H9 (cell line): ENCODE measurements around the gene PCNX3. TPM values are rescaled to one million over a fixed set of nuclear protein-coding genes. Genes with fewer than 3 reads are reported as not detected.

ENCODE experiments used
- DNase-seq: peaks from one replicate; pipeline ENCODE4 v3.0.0-alpha.2; 2017
- H2AFZ ChIP-seq: one replicate; pipeline ENCODE4 v1.6.1; 2013; ENCODE audit warnings: mild to moderate bottlenecking, low read length, control low read depth, moderate library complexity
- H2AK5ac ChIP-seq: 2 replicates; pipeline ENCODE4 v1.6.1; 2013; ENCODE audit warnings: low read length, control low read depth, mixed read lengths; ENCODE audit not compliant: insufficient read length
- H2BK120ac ChIP-seq: one replicate; pipeline ENCODE4 v1.6.1; 2013; ENCODE audit warnings: low read depth, mild to moderate bottlenecking, low read length, control low read depth, inconsistent platforms; ENCODE audit not compliant: poor library complexity, severe bottlenecking
- H2BK12ac ChIP-seq: 2 replicates; pipeline ENCODE4 v1.6.1; 2013; ENCODE audit warnings: low read length, control low read depth, mixed read lengths, low read depth; ENCODE audit not compliant: insufficient read length
- H2BK15ac ChIP-seq: 2 replicates; pipeline ENCODE4 v1.6.1; 2013; ENCODE audit warnings: low read depth, low read length, control low read depth
- H2BK20ac ChIP-seq: one replicate; pipeline ENCODE4 v1.6.1; 2013; ENCODE audit warnings: low read depth, mild to moderate bottlenecking, low read length, control low read depth, inconsistent platforms; ENCODE audit not compliant: poor library complexity, severe bottlenecking
- H2BK5ac ChIP-seq: 2 replicates; pipeline ENCODE4 v1.6.1; 2013; ENCODE audit warnings: low read length, control low read depth, mixed read lengths; ENCODE audit not compliant: insufficient read length
- H3K14ac ChIP-seq: 2 replicates; pipeline ENCODE4 v1.6.1; 2013; ENCODE audit warnings: low read length, control low read depth; ENCODE audit not compliant: insufficient read depth
- H3K18ac ChIP-seq: 2 replicates; pipeline ENCODE4 v1.6.1; 2013; ENCODE audit warnings: low read depth, mild to moderate bottlenecking, mixed read lengths, low read length, control low read depth; ENCODE audit not compliant: insufficient read length
- H3K23ac ChIP-seq: 2 replicates; pipeline ENCODE4 v1.6.1; 2013; ENCODE audit warnings: low read length, control low read depth, mixed read lengths, low read depth; ENCODE audit not compliant: insufficient read length
- H3K23me2 ChIP-seq: 2 replicates; pipeline ENCODE4 v1.6.1; 2013; ENCODE audit warnings: low read depth, mild to moderate bottlenecking, mixed read lengths, low read length, control low read depth; ENCODE audit not compliant: insufficient read length, poor library complexity, severe bottlenecking
- H3K27ac ChIP-seq: 2 replicates; pipeline ENCODE4 v1.5.1; 2013; ENCODE audit warnings: low read length, control low read depth, mixed read lengths, low read depth; ENCODE audit not compliant: insufficient read length
- H3K27me3 ChIP-seq: 2 replicates; pipeline ENCODE4 v1.6.1; 2013; ENCODE audit warnings: low read length, control low read depth, inconsistent platforms; ENCODE audit not compliant: insufficient read depth
- H3K4ac ChIP-seq: 2 replicates; pipeline ENCODE4 v1.6.1; 2013; ENCODE audit warnings: low read depth, mild to moderate bottlenecking, control low read depth, inconsistent platforms, low read length, moderate library complexity
- H3K4me1 ChIP-seq: 2 replicates; pipeline ENCODE4 v1.6.1; 2013; ENCODE audit warnings: low read length, control low read depth, inconsistent platforms; ENCODE audit not compliant: insufficient read depth
- H3K4me2 ChIP-seq: 2 replicates; pipeline ENCODE4 v1.6.1; 2013; ENCODE audit warnings: low read length, control low read depth, mixed read lengths; ENCODE audit not compliant: insufficient read length, insufficient read depth
- H3K56ac ChIP-seq: 2 replicates; pipeline ENCODE4 v1.6.1; 2013; ENCODE audit warnings: low read depth, mild to moderate bottlenecking, mixed read lengths, low read length, control low read depth; ENCODE audit not compliant: insufficient read length
- H3K79me1 ChIP-seq: 2 replicates; pipeline ENCODE4 v1.6.1; 2013; ENCODE audit warnings: low read depth, mild to moderate bottlenecking, moderate library complexity, low read length, control low read depth, inconsistent platforms; ENCODE audit not compliant: insufficient read depth, poor library complexity, severe bottlenecking
- H3K79me2 ChIP-seq: 2 replicates; pipeline ENCODE4 v1.6.1; 2013; ENCODE audit warnings: low read length, control low read depth, inconsistent platforms; ENCODE audit not compliant: insufficient read depth
- H3K9ac ChIP-seq: 2 replicates; pipeline ENCODE4 v1.6.1; 2013; ENCODE audit warnings: low read length, control low read depth, mixed read lengths; ENCODE audit not compliant: insufficient read length; ENCODE audit errors: extremely low read depth
- H3K9me3 ChIP-seq: one replicate; pipeline ENCODE4 v1.6.1; 2013; ENCODE audit warnings: low read depth, low read length, inconsistent platforms; ENCODE audit not compliant: control insufficient read depth
- H3T11ph ChIP-seq: one replicate; pipeline ENCODE4 v1.6.1; 2013; ENCODE audit warnings: mild to moderate bottlenecking, low read length, control low read depth, inconsistent platforms
- H4K20me1 ChIP-seq: one replicate; pipeline ENCODE4 v1.6.1; 2013; ENCODE audit not compliant: control insufficient read depth, insufficient read length, insufficient read depth
- H4K5ac ChIP-seq: 2 replicates; pipeline ENCODE4 v1.6.1; 2013; ENCODE audit warnings: low read depth, mild to moderate bottlenecking, mixed read lengths, low read length, control low read depth; ENCODE audit not compliant: insufficient read length
- H4K8ac ChIP-seq: replicated peaks from 2 replicates; pipeline ENCODE4 v1.6.1; 2013; ENCODE audit warnings: low read length, control low read depth, mixed read lengths, low read depth; ENCODE audit not compliant: insufficient read length
- H4K91ac ChIP-seq: 2 replicates; pipeline ENCODE4 v1.6.1; 2013; ENCODE audit warnings: low read depth, mild to moderate bottlenecking, moderate library complexity, mixed read lengths, low read length, control low read depth; ENCODE audit not compliant: insufficient read length
- H3K27ac Mint-ChIP-seq, 3 experiments: 2 replicates in 2 of 3; 3 replicates in 1 of 3; pipeline ENCODE4 v1.8.0; 2020 to 2021; ENCODE audit warnings: mixed read lengths in 3 of 3, mild to moderate bottlenecking in 1 of 3, moderate library complexity in 1 of 3
- H3K27me3 Mint-ChIP-seq: 2 replicates; pipeline ENCODE4 v1.8.0; 2021; ENCODE audit warnings: low read depth, mild to moderate bottlenecking, moderate library complexity, mixed read lengths
- H3K36me3 Mint-ChIP-seq, 3 experiments: 2 replicates in 2 of 3; 3 replicates in 1 of 3; pipeline ENCODE4 v1.8.0; 2020 to 2021; ENCODE audit warnings: low read depth in 3 of 3, mixed read lengths in 3 of 3; ENCODE audit not compliant: insufficient read depth in 1 of 3
- H3K4me1 Mint-ChIP-seq, 2 experiments: 2 replicates each; pipeline ENCODE4 v1.8.0; 2020; ENCODE audit warnings: mixed read lengths in 2 of 2
- H3K4me3 Mint-ChIP-seq, 2 experiments: 2 replicates in 1 of 2; 3 replicates in 1 of 2; pipeline ENCODE4 v1.8.0; 2020 to 2021; ENCODE audit warnings: mild to moderate bottlenecking in 2 of 2, mixed read lengths in 2 of 2, moderate library complexity in 1 of 2
- H3K9me3 Mint-ChIP-seq, 2 experiments: 2 replicates in 1 of 2; 3 replicates in 1 of 2; pipeline ENCODE4 v1.8.0; 2020; ENCODE audit warnings: mild to moderate bottlenecking in 2 of 2, mixed read lengths in 2 of 2, moderate library complexity in 1 of 2
- WGBS: extraction: QIAGEN DNeasy Blood & Tissue Kit; methylation state at CpG from one replicate; pipeline ENCODE4 v1.1.7; 2013; ENCODE audit warnings: missing lambda C conversion rate, low lambda C conversion rate, mixed read lengths; ENCODE audit not compliant: insufficient read length; ENCODE audit errors: extremely low coverage; 5-methylcytosine and 5-hydroxymethylcytosine counted together
- total RNA-seq: library from RNA; stranded (reverse); gene quantifications from 2 replicates; pipeline ENCODE4 v1.2.1, GENCODE V29; 2021
- TF ChIP-seq, protein P1 (sequence below): fragments of 200-600 bp; sonication (generic); conservative IDR thresholded peaks from 3 replicates; pipeline ENCODE4 v1.8.0; 2021; ENCODE audit warnings: antibody characterized with exemption, mild to moderate bottlenecking

The PCNX3 gene
- total RNA-seq, 1 experiment from 2014 or later: 50.5 TPM

DNA sequence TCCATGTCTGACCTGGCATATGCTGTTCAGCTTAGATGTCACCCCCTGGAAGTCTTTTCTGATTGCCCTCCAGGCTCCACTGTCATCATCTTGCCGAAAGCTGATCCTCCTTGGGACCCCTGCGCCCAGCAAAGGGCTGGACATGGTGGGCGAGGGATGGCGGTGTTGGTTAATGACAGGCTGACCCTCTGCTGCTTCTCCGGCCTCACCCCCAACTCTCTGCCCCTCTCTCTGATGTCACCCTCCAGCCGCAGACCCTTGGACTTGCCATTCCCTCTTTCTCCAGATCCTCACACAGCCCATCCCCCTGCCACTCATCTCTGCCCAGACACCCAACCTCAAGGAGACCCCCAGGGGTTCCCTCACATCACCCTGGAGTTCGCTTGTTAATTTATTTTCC lies 37.4 kb upstream of the PCNX3 start:
- Histone ChIP-seq H4K5ac (no peak overlapping the region), H2BK20ac (no peak overlapping the region), H2BK12ac (no peak overlapping the region), H3K9ac (no peak overlapping the region), H2AK5ac (no peak overlapping the region), H3K4ac (no peak overlapping the region), H4K91ac (no peak overlapping the region), H3K79me1 (no peaks in the 10 kb centered on the region), H3K14ac (no peak overlapping the region), H3K23ac (no peak overlapping the region), H3K27me3 (peaks cover 8% of the 10 kb centered on the region; the same call in 1 of the 2 replicates), H2BK15ac (no peak overlapping the region), H2AFZ (no peak overlapping the region), H3K27ac (no peak overlapping the region), H3K4me1 (no peaks in the 10 kb centered on the region), H3K56ac (no peak overlapping the region), H2BK120ac (no peak overlapping the region), H4K8ac (no peak overlapping the region), H3K4me2 (no peak overlapping the region), H3T11ph (no peak overlapping the region), H3K23me2 (peaks cover 8% of the 10 kb centered on the region), H3K9me3 (no peaks in the 10 kb centered on the region), H3K79me2 (no peaks in the 10 kb centered on the region), H4K20me1 (no peaks in the 10 kb centered on the region), H3K18ac (no peak overlapping the region), H2BK5ac (no peak overlapping the region)
- Mint-ChIP-seq H3K4me1 (peaks cover 18 to 31% of the 10 kb centered on the region in 2 experiments), H3K4me3 (no peak overlapping the region; a peak in 1 of 5 replicates), H3K27ac (no peak overlapping the region), H3K27me3 (peaks cover 31% of the 10 kb centered on the region), H3K9me3 (no peaks in the 10 kb centered on the region), H3K36me3 (peaks cover 0 to 7% (median 4%) of the 10 kb centered on the region in 3 experiments; a peak in 3 of 7 replicates)
- DNase-seq: no peak
- TF ChIP-seq, protein P1, sequence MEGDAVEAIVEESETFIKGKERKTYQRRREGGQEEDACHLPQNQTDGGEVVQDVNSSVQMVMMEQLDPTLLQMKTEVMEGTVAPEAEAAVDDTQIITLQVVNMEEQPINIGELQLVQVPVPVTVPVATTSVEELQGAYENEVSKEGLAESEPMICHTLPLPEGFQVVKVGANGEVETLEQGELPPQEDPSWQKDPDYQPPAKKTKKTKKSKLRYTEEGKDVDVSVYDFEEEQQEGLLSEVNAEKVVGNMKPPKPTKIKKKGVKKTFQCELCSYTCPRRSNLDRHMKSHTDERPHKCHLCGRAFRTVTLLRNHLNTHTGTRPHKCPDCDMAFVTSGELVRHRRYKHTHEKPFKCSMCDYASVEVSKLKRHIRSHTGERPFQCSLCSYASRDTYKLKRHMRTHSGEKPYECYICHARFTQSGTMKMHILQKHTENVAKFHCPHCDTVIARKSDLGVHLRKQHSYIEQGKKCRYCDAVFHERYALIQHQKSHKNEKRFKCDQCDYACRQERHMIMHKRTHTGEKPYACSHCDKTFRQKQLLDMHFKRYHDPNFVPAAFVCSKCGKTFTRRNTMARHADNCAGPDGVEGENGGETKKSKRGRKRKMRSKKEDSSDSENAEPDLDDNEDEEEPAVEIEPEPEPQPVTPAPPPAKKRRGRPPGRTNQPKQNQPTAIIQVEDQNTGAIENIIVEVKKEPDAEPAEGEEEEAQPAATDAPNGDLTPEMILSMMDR: no peak
- WGBS: no CpG with 5 or more reads among the region's 7 CpGs
